H1 (cell line): ENCODE measurements around the gene CUX1. TPM values are rescaled to one million over a fixed set of nuclear protein-coding genes. Genes with fewer than 3 reads are reported as not detected.
"Not testable (repeated sequence)": the region's sequence is repeated elsewhere in the genome, so short reads cannot be mapped to it uniquely, and the experiment has no call there.

Experiments used
- CTCF ChIA-PET: fragments of 300-600 bp; sonication (Branson Sonifier 250); formaldehyde crosslinking; loops from one replicate; lab custom pipeline; 2021; ENCODE audit not compliant: partially characterized antibody; lab: Charles Lee
- POLR2A ChIA-PET: fragments of 300-600 bp; sonication (Branson Sonifier 250); formaldehyde crosslinking; loops from one replicate; lab custom pipeline; 2021; ENCODE audit warnings: inconsistent platforms; ENCODE audit not compliant: partially characterized antibody; lab: Charles Lee
- DNase-seq, 2 experiments: peaks; one replicate each; pipeline versions ENCODE4 v3.0.0 to v3.0.0-alpha.2; 2010 to 2022; ENCODE audit warnings: low spot score in 2 of 2, low read depth in 1 of 2, mixed read lengths in 1 of 2
- FAIRE-seq: peaks from 2 replicates; lab custom pipeline; 2011; peaks lifted over from hg19 to GRCh38; lab: Jason Lieb, UNC
- H2AFZ ChIP-seq: 2 replicates; pipeline ENCODE4 v1.8.1; 2012; ENCODE audit warnings: low read length, inconsistent platforms
- H2AK5ac ChIP-seq: 2 replicates; pipeline ENCODE4 v1.6.1; 2013; ENCODE audit warnings: low read depth, low read length
- H2BK120ac ChIP-seq: replicated peaks from 2 replicates; pipeline ENCODE3; 2013; ENCODE audit warnings: low read depth, low read length, inconsistent platforms
- H2BK12ac ChIP-seq: 2 replicates; pipeline ENCODE4 v1.6.1; 2013; ENCODE audit warnings: low read depth, low read length
- H2BK15ac ChIP-seq: 2 replicates; pipeline ENCODE4 v1.6.1; 2013; ENCODE audit warnings: low read length
- H2BK20ac ChIP-seq: 2 replicates; pipeline ENCODE4 v1.6.1; 2013; ENCODE audit warnings: low read length
- H2BK5ac ChIP-seq: 2 replicates; pipeline ENCODE4 v1.6.1; 2013; ENCODE audit warnings: low read depth, low read length
- H3K14ac ChIP-seq: 2 replicates; pipeline ENCODE4 v1.6.1; 2013; ENCODE audit warnings: inconsistent platforms; ENCODE audit not compliant: insufficient read length
- H3K18ac ChIP-seq: 2 replicates; pipeline ENCODE4 v1.6.1; 2013; ENCODE audit warnings: low read length; ENCODE audit errors: extremely low read depth
- H3K23ac ChIP-seq: 2 replicates; pipeline ENCODE4 v1.6.1; 2013; ENCODE audit warnings: inconsistent platforms; ENCODE audit not compliant: insufficient read length
- H3K23me2 ChIP-seq: 2 replicates; pipeline ENCODE4 v1.6.1; 2013; ENCODE audit warnings: low read depth, low read length
- H3K27ac ChIP-seq: 2 replicates; pipeline ENCODE4 v1.6.1; 2011; ENCODE audit warnings: low read depth, low read length, inconsistent platforms
- H3K27me3 ChIP-seq, 4 experiments: replicated peaks in 1 of 4; 1 replicate in 1 of 4; 2 replicates in 3 of 4; pipeline versions ENCODE4 v1.6.1 to v1.8.1; 2011 to 2013; ENCODE audit warnings: low read length in 3 of 4, mild to moderate bottlenecking in 3 of 4, inconsistent platforms in 2 of 4, mixed read lengths in 2 of 4, moderate library complexity in 1 of 4; ENCODE audit not compliant: control insufficient read depth in 3 of 4, insufficient read depth in 3 of 4; ENCODE audit errors: extremely low read depth in 1 of 4
- H3K36me3 ChIP-seq, 4 experiments: 2 replicates each; pipeline versions ENCODE4 v1.6.1 to v1.8.1; 2011 to 2013; ENCODE audit warnings: mild to moderate bottlenecking in 4 of 4, low read length in 3 of 4, moderate library complexity in 2 of 4, control low read depth in 1 of 4, inconsistent platforms in 1 of 4; ENCODE audit not compliant: insufficient read depth in 4 of 4, control insufficient read depth in 2 of 4
- H3K4ac ChIP-seq: replicated peaks from 2 replicates; pipeline ENCODE3; 2013; ENCODE audit warnings: low read length, low read depth, mixed read lengths, inconsistent platforms; ENCODE audit not compliant: insufficient read length
- H3K4me1 ChIP-seq, 4 experiments: replicated peaks in 1 of 4; 1 replicate in 1 of 4; 2 replicates in 3 of 4; pipeline versions ENCODE4 v1.6.1 to v1.8.1; 2011 to 2013; ENCODE audit warnings: low read length in 3 of 4, inconsistent platforms in 2 of 4, mixed read lengths in 1 of 4; ENCODE audit not compliant: insufficient read depth in 4 of 4, control insufficient read depth in 3 of 4
- H3K4me2 ChIP-seq, 2 experiments: 2 replicates each; pipeline versions ENCODE4 v1.6.1 to v1.8.1; 2011 to 2013; ENCODE audit warnings: low read depth in 2 of 2, low read length in 2 of 2, control low read depth in 1 of 2, inconsistent platforms in 1 of 2, mild to moderate bottlenecking in 1 of 2; ENCODE audit not compliant: insufficient read depth in 1 of 2
- H3K4me3 ChIP-seq, 4 experiments: fragments of 200-600, 300-600 bp in 1 of 4; sonication (generic), shearing (Covaris generic), sonication (Bioruptor Twin) in 1 of 4; 2 replicates each; pipeline versions ENCODE4 v1.5.1 to v1.8.1; 2011 to 2016; ENCODE audit warnings: low read length in 4 of 4, low read depth in 3 of 4, control low read depth in 2 of 4, inconsistent platforms in 2 of 4, mild to moderate bottlenecking in 2 of 4, mixed read lengths in 1 of 4, moderate library complexity in 1 of 4; ENCODE audit not compliant: insufficient read depth in 2 of 4; ENCODE audit errors: extremely low read depth in 1 of 4
- H3K56ac ChIP-seq: replicated peaks from 2 replicates; pipeline ENCODE3; 2013; ENCODE audit warnings: low read depth, mild to moderate bottlenecking, mixed read lengths, low read length, inconsistent platforms; ENCODE audit not compliant: insufficient read length
- H3K79me1 ChIP-seq: 2 replicates; pipeline ENCODE4 v1.6.1; 2013; ENCODE audit warnings: low read depth, low read length, control low read depth
- H3K79me2 ChIP-seq, 2 experiments: 2 replicates each; pipeline versions ENCODE4 v1.6.1 to v1.8.1; 2012 to 2013; ENCODE audit warnings: low read length in 2 of 2, mild to moderate bottlenecking in 2 of 2, inconsistent platforms in 1 of 2; ENCODE audit not compliant: insufficient read depth in 2 of 2, control insufficient read depth in 1 of 2
- H3K9ac ChIP-seq, 4 experiments: replicated peaks in 1 of 4; 1 replicate in 1 of 4; 2 replicates in 3 of 4; pipeline versions ENCODE4 v1.6.1 to v1.8.1; 2011 to 2013; ENCODE audit warnings: low read depth in 3 of 4, low read length in 3 of 4, control low read depth in 2 of 4, mild to moderate bottlenecking in 2 of 4, moderate library complexity in 2 of 4, inconsistent platforms in 1 of 4; ENCODE audit errors: extremely low read depth in 1 of 4
- H3K9me3 ChIP-seq, 2 experiments: 2 replicates each; pipeline versions ENCODE4 v1.6.1 to v1.8.1; 2012 to 2013; ENCODE audit warnings: mild to moderate bottlenecking in 2 of 2, moderate library complexity in 2 of 2, control low read depth in 1 of 2, inconsistent platforms in 1 of 2, low read depth in 1 of 2, low read length in 1 of 2, mixed read lengths in 1 of 2; ENCODE audit not compliant: insufficient read depth in 2 of 2
- H4K20me1 ChIP-seq, 2 experiments: replicated peaks in 1 of 2; 2 replicates each; pipeline versions ENCODE3 to v1.8.1; 2011 to 2013; ENCODE audit warnings: inconsistent platforms in 2 of 2, low read length in 2 of 2, mild to moderate bottlenecking in 1 of 2; ENCODE audit not compliant: insufficient read depth in 2 of 2, control insufficient read depth in 1 of 2
- H4K5ac ChIP-seq: 2 replicates; pipeline ENCODE4 v1.6.1; 2013; ENCODE audit warnings: low read length, low read depth, mixed read lengths, inconsistent platforms; ENCODE audit not compliant: insufficient read length
- H4K8ac ChIP-seq: 2 replicates; pipeline ENCODE4 v1.8.0; 2013; ENCODE audit warnings: mild to moderate bottlenecking, moderate library complexity, low read length, inconsistent platforms; ENCODE audit not compliant: insufficient read depth; ENCODE audit errors: extremely low read depth
- H4K91ac ChIP-seq: replicated peaks from 2 replicates; pipeline ENCODE3; 2013; ENCODE audit warnings: low read length, mixed read lengths, inconsistent platforms; ENCODE audit not compliant: insufficient read length
- WGBS, 2 experiments: shearing (Covaris generic) in 1 of 2; methylation state at CpG; one replicate each; pipeline versions ENCODE4 v1.1.6 to v1.1.7; 2013 to 2015; ENCODE audit warnings: low lambda C conversion rate in 2 of 2, mixed read lengths in 2 of 2, inconsistent platforms in 1 of 2, low coverage in 1 of 2, missing lambda C conversion rate in 1 of 2; ENCODE audit not compliant: insufficient replicate concordance in 2 of 2, insufficient coverage in 1 of 2, insufficient read length in 1 of 2; ENCODE audit errors: extremely low coverage in 1 of 2, missing lambda C conversion rate in 1 of 2; 5-methylcytosine and 5-hydroxymethylcytosine counted together
- polyA plus RNA-seq, 7 experiments: library from polyadenylated mRNA; depleted of rRNA in 3 of 7; stranded (reverse) in 5 of 7; unstranded in 2 of 7; fragments of >200 nt in 5 of 7; fragments of 200-250 nt in 2 of 7; gene quantifications; 1 replicate in 5 of 7; 2 replicates in 1 of 7; 4 replicates in 1 of 7; pipeline versions ENCODE4 v1.2.1 to v1.2.3, GENCODE V29; 2011 to 2013; ENCODE audit warnings: missing spikeins in 2 of 7, mixed read lengths in 2 of 7
- total RNA-seq: library from RNA; stranded (reverse); fragmentation: NEBNext Ultra II Directional; extraction: Animal tissue kit (Norgen Biotek cat#: 25700); gene quantifications from 2 replicates; pipeline ENCODE4 v1.2.1, GENCODE V29; 2021

CUX1 gene
- total and polyA plus RNA-seq, 2 of the 8 experiments (the other 6 are each of a cell fraction or from before 2014, with no cell fraction given), result 21.6 to 65.9 TPM

GRCh38 chr7:102325106-102325505 is 507.7 kb downstream of the CUX1 start:
- H3K27me3 ChIP-seq, H3K23ac ChIP-seq, H3K4me2 ChIP-seq, POLR2A ChIA-PET, H3K79me1 ChIP-seq, H3K9me3 ChIP-seq, H4K8ac ChIP-seq, H3K27ac ChIP-seq, H3K4me3 ChIP-seq, H2AK5ac ChIP-seq, H2BK5ac ChIP-seq, FAIRE-seq, H2BK20ac ChIP-seq, H2BK15ac ChIP-seq, H2BK120ac ChIP-seq, H4K91ac ChIP-seq, H3K56ac ChIP-seq, H3K23me2 ChIP-seq, H3K4me1 ChIP-seq, H4K20me1 ChIP-seq, H3K14ac ChIP-seq, H2BK12ac ChIP-seq, H3K9ac ChIP-seq, H2AFZ ChIP-seq, H3K36me3 ChIP-seq, H3K18ac ChIP-seq, H4K5ac ChIP-seq, H3K4ac ChIP-seq, H3K79me2 ChIP-seq: not testable (repeated sequence)
- CTCF ChIA-PET, result interaction anchor here (1.3 kb wide), 1 partner anchor 23 kb away, joined by 4 read pairs; no protein-coding TSS in a partner anchor
- 88% methylated on average over 11 of the region's 11 CpGs; no CpG with 5 or more reads in 1 of the 2 experiments for WGBS, 2 experiments
- DNase-seq, result peak in 1 of 2 experiments; percentile 20
